GM12873 (cell line): ENCODE results near the gene CABP2.

ENCODE experiments used
- CTCF ChIP-seq: IDR thresholded peaks from 2 replicates; pipeline ENCODE4 v1.5.1; 2012; ENCODE audit warnings: low read depth, mild to moderate bottlenecking, moderate library complexity, low read length, control low read depth; ENCODE audit not compliant: insufficient read depth; ENCODE audit errors: missing control alignments

Gene CABP2

GRCh38 chr11:67505605-67506396 lies 17.4 kb downstream of the CABP2 start:
- peak; percentile 99 for TF ChIP-seq CTCF

GRCh38 chr11:67504950-67505581 lies 18.2 kb downstream of the CABP2 start, which contains the start of gene PITPNM1:
Gene PITPNM1, minus strand, starts transcription at chr11:67505363. Its CDS starts 1,183 bp downstream, at chr11:67504180.
- TF ChIP-seq CTCF = no peak

- no peak for TF ChIP-seq CTCF
Measured at GRCh38 chr11:67504005-67504949, 19.0 kb downstream of the CABP2 start.

GRCh38 chr11:67503119-67504004 lies 19.9 kb downstream of the CABP2 start:
- TF ChIP-seq CTCF = no peak

GRCh38 chr11:67502328-67502979 lies 20.8 kb downstream of the CABP2 start:
- TF ChIP-seq CTCF = no peak

GRCh38 chr11:67501854-67502253 lies 21.4 kb downstream of the CABP2 start:
- no peak for TF ChIP-seq CTCF
